ENCODE measurements around the gene RAB7A.

The RAB7A gene

GRCh38 chr3:128794067-128794768 lies 68.2 kb downstream of the RAB7A start:
- no peak for DNase-seq

GRCh38 chr3:128794770-128795649 lies 69.0 kb downstream of the RAB7A start:
- DNase-seq, result peak; percentile 77

- no peak for DNase-seq
Observed at GRCh38 chr3:128799653-128800052, 73.7 kb downstream of the RAB7A start.

GRCh38 chr3:128800241-128801187 lies 74.5 kb downstream of the RAB7A start:
- DNase-seq, result peak; percentile 70

- peak; percentile 34 for DNase-seq
Observed at GRCh38 chr3:128801779-128802380, 75.9 kb downstream of the RAB7A start.

GRCh38 chr3:128803307-128803706 lies 77.3 kb downstream of the RAB7A start:
- no peak for DNase-seq

GRCh38 chr3:128804017-128804810 lies 78.2 kb downstream of the RAB7A start:
- no peak for DNase-seq

GRCh38 chr3:128804811-128805155 lies 78.8 kb downstream of the RAB7A start:
- DNase-seq, result no peak

GRCh38 chr3:128805772-128806171 lies 79.8 kb downstream of the RAB7A start:
- DNase-seq, result no peak

- DNase-seq, result no peak
Observed at GRCh38 chr3:128806588-128806987, 80.6 kb downstream of the RAB7A start.

- DNase-seq, result no peak
Observed at GRCh38 chr3:128807186-128807830, 81.3 kb downstream of the RAB7A start.

- DNase-seq, result peak; percentile 29
Observed at GRCh38 chr3:128808672-128809071, 82.7 kb downstream of the RAB7A start.

GRCh38 chr3:128813097-128813496 lies 87.1 kb downstream of the RAB7A start:
- DNase-seq, result no peak

- DNase-seq, result no peak
Observed at GRCh38 chr3:128814060-128814459, 88.1 kb downstream of the RAB7A start.

GRCh38 chr3:128814519-128815317 lies 88.7 kb downstream of the RAB7A start:
- no peak for DNase-seq

GRCh38 chr3:128815318-128816064 lies 89.5 kb downstream of the RAB7A start:
- DNase-seq, result no peak

- DNase-seq, result no peak
Observed at GRCh38 chr3:128818186-128818787, 92.3 kb downstream of the RAB7A start.

GRCh38 chr3:128820252-128820839 lies 94.4 kb downstream of the RAB7A start:
- no peak for DNase-seq

GRCh38 chr3:128823008-128823407 lies 97.0 kb downstream of the RAB7A start:
- no peak for DNase-seq

All from midbrain (tissue), 1 donor.